Omental fat pad (tissue), 4 donors: ENCODE measurements around the gene SEC24A. TPM values are rescaled to one million over a fixed set of nuclear protein-coding genes. Genes with fewer than 3 reads are reported as not detected.
"Not testable (repeated sequence)": the region's sequence is repeated elsewhere in the genome, so short reads cannot be mapped to it uniquely, and the experiment has no call there.

Experiments
- ATAC-seq: fragments of 150-250 bp; one replicate; pipeline ENCODE4 v1.9.1; 2016; ENCODE audit warnings: mild to moderate bottlenecking, moderate library complexity; ENCODE audit not compliant: low FRiP score
- DNase-seq: peaks from one replicate; pipeline ENCODE4 v3.0.0-alpha.2; 2019; ENCODE audit warnings: low spot score
- CTCF ChIP-seq, 3 donors: fragments of 450-650 bp; IDR thresholded peaks; one replicate each; pipeline ENCODE4 v1.5.1; 2016 to 2017; ENCODE audit warnings: antibody characterized with exemption in 3 of 3, mild to moderate bottlenecking in 3 of 3, moderate library complexity in 2 of 3
- total RNA-seq, 4 donors: library from RNA; depleted of rRNA; stranded (reverse); fragments of >200 nt; gene quantifications; one replicate each; pipeline ENCODE4 v1.1.0, GENCODE V29; 2016

The SEC24A gene
- total RNA-seq, 4 donors from 2014 or later: 20.6 to 33.4 (median 27.9) TPM

GRCh38 chr5:134649163-134649835 lies 714 bp downstream of the SEC24A start:
- DNase-seq (peak; percentile 27), ATAC-seq (peak; percentile 40)
- no peak for TF ChIP-seq CTCF (IDR thresholded peaks at IDR 0.05)

GRCh38 chr5:134650660-134651059 lies 2.1 kb downstream of the SEC24A start:
- ATAC-seq, DNase-seq: not testable (repeated sequence)

- no peak for ATAC-seq
- DNase-seq: no peak
- TF ChIP-seq CTCF (IDR thresholded peaks at IDR 0.05): no peak
Measured at GRCh38 chr5:134651531-134651930, 2.9 kb downstream of the SEC24A start.

- no peak for TF ChIP-seq CTCF (IDR thresholded peaks at IDR 0.05)
- no peak for ATAC-seq
- no peak for DNase-seq
Measured at GRCh38 chr5:134656690-134657089, 8.1 kb downstream of the SEC24A start.

GRCh38 chr5:134659456-134659855 lies 10.9 kb downstream of the SEC24A start:
- no peak for ATAC-seq
- no peak for DNase-seq
- no peak for TF ChIP-seq CTCF (IDR thresholded peaks at IDR 0.05)

GRCh38 chr5:134659922-134660321 lies 11.3 kb downstream of the SEC24A start:
- no peak for ATAC-seq
- TF ChIP-seq CTCF (IDR thresholded peaks at IDR 0.05): no peak
- DNase-seq: no peak

GRCh38 chr5:134662971-134663370 lies 14.4 kb downstream of the SEC24A start:
- ATAC-seq (no peak), DNase-seq (no peak)
- TF ChIP-seq CTCF (IDR thresholded peaks at IDR 0.05): no peak
